ENCODE results near the gene ELAVL3. TPM values are rescaled to one million over a fixed set of nuclear protein-coding genes. Genes with fewer than 3 reads are reported as not detected.

Gene ELAVL3
- total RNA-seq, 1 experiment from 2014 or later, result not detected

DNA sequence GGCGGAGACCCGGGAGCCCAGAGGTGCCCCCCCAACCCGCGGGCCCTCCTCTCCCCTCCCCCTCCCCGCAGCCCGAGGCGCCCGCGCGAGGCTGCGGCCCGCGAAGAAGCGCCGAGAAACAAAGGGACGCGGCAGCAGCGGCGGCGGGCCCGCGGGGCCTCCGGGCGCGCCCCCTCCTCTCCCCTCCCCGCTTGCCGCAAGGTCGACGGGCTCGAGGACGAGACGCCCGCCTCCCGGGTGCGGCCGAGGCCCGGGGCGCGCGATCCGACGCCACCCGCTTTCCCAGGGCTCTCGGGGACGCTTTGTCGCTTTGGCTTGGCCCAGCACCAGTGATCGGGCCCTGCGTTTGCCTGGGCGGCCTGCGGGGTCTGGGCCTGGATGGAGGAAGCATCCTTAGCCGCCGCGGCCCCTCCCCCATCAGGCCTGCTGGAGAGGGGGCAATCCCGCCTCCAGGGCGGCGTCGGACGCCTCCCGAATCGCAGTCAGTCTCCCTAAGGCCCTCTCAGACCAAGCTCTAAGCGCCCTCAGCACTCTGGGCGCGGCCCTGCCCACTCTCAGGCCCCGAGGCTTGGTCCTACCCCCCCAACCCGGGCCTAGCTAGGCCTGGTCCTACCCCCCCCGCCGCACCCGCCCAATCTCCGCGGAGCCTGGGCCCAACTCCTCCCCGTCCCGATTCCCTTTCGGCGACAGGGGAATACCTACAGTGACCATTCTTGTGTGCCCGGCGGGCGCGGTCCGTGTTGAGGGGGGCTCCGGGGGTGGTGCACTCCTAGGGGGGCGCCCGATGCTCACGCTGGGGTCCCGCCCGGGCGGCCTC lies 740 bp downstream of the ELAVL3 start:
- CTCF ChIA-PET, result no interaction called here
- intact Hi-C loops (cut with micrococcal nuclease; ENCODE audit: unreplicated experiment), result no loop called here

DNA sequence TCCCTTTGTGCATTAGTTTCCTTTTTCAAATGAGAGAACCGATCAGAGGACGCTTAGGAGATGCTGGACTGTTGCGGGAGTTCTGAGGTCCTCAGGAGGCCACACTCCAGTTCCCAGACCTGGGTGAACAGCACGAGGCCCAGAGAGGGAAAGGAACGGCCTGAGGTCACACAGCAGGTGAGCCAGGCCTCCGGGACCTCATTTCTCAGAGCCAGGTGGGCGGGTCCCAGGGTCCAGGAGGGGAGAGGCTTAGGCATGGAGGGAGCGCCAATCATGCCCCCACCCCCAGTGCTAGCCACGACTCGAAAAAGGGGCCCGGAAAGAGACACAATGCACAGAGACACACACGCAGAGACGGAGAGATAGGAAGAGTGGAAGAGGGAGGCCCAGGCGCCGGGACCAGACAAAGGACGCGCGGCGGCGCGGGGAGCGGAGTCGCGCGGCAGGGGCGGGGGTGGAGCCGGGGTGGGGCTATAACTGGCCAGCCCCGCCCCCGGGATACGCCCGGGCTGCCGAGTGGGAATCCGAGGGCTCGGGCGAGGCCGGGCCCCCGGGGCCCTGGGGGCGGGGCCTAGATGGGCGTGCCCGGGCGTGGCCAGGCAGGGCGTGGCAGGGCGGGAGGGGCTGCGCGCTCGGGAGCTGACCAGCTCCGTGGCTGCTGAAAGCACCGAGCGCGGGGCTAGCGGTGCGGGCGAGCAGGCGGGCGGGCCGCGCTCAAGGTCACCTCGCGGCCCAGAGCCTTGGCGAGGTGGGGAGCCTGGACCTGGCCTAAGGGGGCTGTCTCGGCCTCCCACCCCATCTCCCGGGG lies 1.6 kb downstream of the ELAVL3 start:
- ChIA-PET POLR2A (no interaction called here), CTCF (no interaction called here)
- in situ Hi-C loops (cut with HindIII; ENCODE audit: low pct_unique_long_range_greater_than_20kb, low sequenced_read_pairs) (no loop called here), intact Hi-C loops (cut with micrococcal nuclease; ENCODE audit: unreplicated experiment) (no loop called here)
- Histone ChIP-seq H3K27me3 (ENCODE audit: control insufficient read depth, insufficient read depth, low read length) (no peaks in the 10 kb centered on the region), H3K27ac (ENCODE audit: low read length) (no peak overlapping the region), H3K4me1 (ENCODE audit: control insufficient read depth, insufficient read depth, low read length) (no peaks in the 10 kb centered on the region), H3K4me3 (ENCODE audit: low read depth in 2 of 2, low read length in 2 of 2) (no peak overlapping the region; a peak in 1 of 4 replicates), H3K36me3 (ENCODE audit: control insufficient read depth, insufficient read depth, low read length) (no peaks in the 10 kb centered on the region), H3K9me3 (ENCODE audit: control insufficient read depth, insufficient read depth, low read depth, low read length) (no peaks in the 10 kb centered on the region)
- TF ChIP-seq, protein P1, sequence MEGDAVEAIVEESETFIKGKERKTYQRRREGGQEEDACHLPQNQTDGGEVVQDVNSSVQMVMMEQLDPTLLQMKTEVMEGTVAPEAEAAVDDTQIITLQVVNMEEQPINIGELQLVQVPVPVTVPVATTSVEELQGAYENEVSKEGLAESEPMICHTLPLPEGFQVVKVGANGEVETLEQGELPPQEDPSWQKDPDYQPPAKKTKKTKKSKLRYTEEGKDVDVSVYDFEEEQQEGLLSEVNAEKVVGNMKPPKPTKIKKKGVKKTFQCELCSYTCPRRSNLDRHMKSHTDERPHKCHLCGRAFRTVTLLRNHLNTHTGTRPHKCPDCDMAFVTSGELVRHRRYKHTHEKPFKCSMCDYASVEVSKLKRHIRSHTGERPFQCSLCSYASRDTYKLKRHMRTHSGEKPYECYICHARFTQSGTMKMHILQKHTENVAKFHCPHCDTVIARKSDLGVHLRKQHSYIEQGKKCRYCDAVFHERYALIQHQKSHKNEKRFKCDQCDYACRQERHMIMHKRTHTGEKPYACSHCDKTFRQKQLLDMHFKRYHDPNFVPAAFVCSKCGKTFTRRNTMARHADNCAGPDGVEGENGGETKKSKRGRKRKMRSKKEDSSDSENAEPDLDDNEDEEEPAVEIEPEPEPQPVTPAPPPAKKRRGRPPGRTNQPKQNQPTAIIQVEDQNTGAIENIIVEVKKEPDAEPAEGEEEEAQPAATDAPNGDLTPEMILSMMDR (IDR thresholded peaks at IDR 0.05), result no peak
- TF ChIP-seq POLR2AphosphoS5 (IDR thresholded peaks at IDR 0.05; ENCODE audit: low read depth, low read length) (no peak), SIN3A (IDR thresholded peaks at IDR 0.05; ENCODE audit: borderline replicate concordance, insufficient read depth, low read depth, low read length) (no peak), TCF7L2 (IDR thresholded peaks at IDR 0.05; ENCODE audit: low read depth, low read length) (no peak)
- TF ChIP-seq, protein P2, sequence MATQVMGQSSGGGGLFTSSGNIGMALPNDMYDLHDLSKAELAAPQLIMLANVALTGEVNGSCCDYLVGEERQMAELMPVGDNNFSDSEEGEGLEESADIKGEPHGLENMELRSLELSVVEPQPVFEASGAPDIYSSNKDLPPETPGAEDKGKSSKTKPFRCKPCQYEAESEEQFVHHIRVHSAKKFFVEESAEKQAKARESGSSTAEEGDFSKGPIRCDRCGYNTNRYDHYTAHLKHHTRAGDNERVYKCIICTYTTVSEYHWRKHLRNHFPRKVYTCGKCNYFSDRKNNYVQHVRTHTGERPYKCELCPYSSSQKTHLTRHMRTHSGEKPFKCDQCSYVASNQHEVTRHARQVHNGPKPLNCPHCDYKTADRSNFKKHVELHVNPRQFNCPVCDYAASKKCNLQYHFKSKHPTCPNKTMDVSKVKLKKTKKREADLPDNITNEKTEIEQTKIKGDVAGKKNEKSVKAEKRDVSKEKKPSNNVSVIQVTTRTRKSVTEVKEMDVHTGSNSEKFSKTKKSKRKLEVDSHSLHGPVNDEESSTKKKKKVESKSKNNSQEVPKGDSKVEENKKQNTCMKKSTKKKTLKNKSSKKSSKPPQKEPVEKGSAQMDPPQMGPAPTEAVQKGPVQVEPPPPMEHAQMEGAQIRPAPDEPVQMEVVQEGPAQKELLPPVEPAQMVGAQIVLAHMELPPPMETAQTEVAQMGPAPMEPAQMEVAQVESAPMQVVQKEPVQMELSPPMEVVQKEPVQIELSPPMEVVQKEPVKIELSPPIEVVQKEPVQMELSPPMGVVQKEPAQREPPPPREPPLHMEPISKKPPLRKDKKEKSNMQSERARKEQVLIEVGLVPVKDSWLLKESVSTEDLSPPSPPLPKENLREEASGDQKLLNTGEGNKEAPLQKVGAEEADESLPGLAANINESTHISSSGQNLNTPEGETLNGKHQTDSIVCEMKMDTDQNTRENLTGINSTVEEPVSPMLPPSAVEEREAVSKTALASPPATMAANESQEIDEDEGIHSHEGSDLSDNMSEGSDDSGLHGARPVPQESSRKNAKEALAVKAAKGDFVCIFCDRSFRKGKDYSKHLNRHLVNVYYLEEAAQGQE (IDR thresholded peaks at IDR 0.05; ENCODE audit: insufficient read depth in 1 of 2, low read depth in 2 of 2, low read length in 1 of 2), result peak; percentile 74 to 88
- no TSS peak for BruUV-seq (replicated peaks)
- no peak for DNase-seq (ENCODE audit: low read depth, low spot score)
- ATAC-seq, result no peak

More for the DNA sequence above, 740 bp downstream of the ELAVL3 start:
- TF ChIP-seq SIN3A (IDR thresholded peaks at IDR 0.05; ENCODE audit: borderline replicate concordance, insufficient read depth, low read depth, low read length) (no peak), TCF7L2 (IDR thresholded peaks at IDR 0.05; ENCODE audit: low read depth, low read length) (no peak), POLR2AphosphoS5 (IDR thresholded peaks at IDR 0.05; ENCODE audit: low read depth, low read length) (no peak)
- TF ChIP-seq, protein P2 (IDR thresholded peaks at IDR 0.05; ENCODE audit: insufficient read depth in 1 of 2, low read depth in 2 of 2, low read length in 1 of 2), result no peak
- TF ChIP-seq, protein P1 (IDR thresholded peaks at IDR 0.05), result no peak
- Histone ChIP-seq H3K27me3 (ENCODE audit: control insufficient read depth, insufficient read depth, low read length) (no peaks in the 10 kb centered on the region), H3K9me3 (ENCODE audit: control insufficient read depth, insufficient read depth, low read depth, low read length) (no peaks in the 10 kb centered on the region), H3K27ac (ENCODE audit: low read length) (no peak overlapping the region), H3K4me3 (ENCODE audit: low read depth in 2 of 2, low read length in 2 of 2) (no peak overlapping the region; a peak in 1 of 4 replicates), H3K36me3 (ENCODE audit: control insufficient read depth, insufficient read depth, low read length) (no peaks in the 10 kb centered on the region), H3K4me1 (ENCODE audit: control insufficient read depth, insufficient read depth, low read length) (no peaks in the 10 kb centered on the region)
- no peak for DNase-seq (ENCODE audit: low read depth, low spot score)
- BruUV-seq (replicated peaks), result no TSS peak
- no peak for ATAC-seq
- in situ Hi-C loops (cut with HindIII; ENCODE audit: low pct_unique_long_range_greater_than_20kb, low sequenced_read_pairs), result no loop called here
- POLR2A ChIA-PET, result interaction anchor here (0.7 kb wide), 1 partner anchor 18 kb away, joined by 3 read pairs; no protein-coding TSS in a partner anchor
